ENCODE measurements around the gene PTPRT. TPM values are rescaled to one million over a fixed set of nuclear protein-coding genes. Genes with fewer than 3 reads are reported as not detected.

The PTPRT gene
- total and polyA plus RNA-seq, 2 of the 4 experiments (the other 2 are of a cell fraction), result not detected

DNA sequence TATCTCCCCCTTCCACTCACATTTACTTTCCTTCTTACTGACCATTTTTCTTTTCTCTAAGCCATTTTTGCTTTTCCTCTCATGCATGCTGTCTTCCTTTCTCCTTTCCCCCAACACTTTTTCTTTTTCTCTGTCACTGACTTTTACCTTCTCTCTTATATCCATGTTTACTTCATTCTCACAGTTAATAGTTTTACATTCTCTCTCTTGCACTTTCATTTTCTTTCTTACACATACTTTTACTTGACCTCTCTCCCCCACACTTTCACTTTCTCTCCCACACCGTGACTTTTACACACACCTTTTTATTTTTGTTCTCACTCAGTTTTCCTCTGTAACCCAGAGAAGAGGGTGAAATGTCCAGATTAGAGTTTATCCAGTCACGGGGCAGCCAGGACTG, 636.3 kb downstream of the PTPRT start:
- Histone ChIP-seq H3K9me3 (ENCODE audit: control insufficient read depth, insufficient read depth, low read length) (peaks cover 15% of the 10 kb centered on the region), H2AK9ac (replicated peaks; ENCODE audit: low read depth, low read length, poor library complexity) (no peak overlapping the region), H4K5ac (ENCODE audit: low read depth, low read length) (no peak overlapping the region), H3K9ac (ENCODE audit: low read depth, low read length) (no peak overlapping the region), H3K27ac (ENCODE audit: insufficient read depth, low read length) (no peak overlapping the region), H2AFZ (replicated peaks; ENCODE audit: low read length, poor library complexity) (no peak overlapping the region), H3K14ac (replicated peaks; ENCODE audit: low read depth, low read length) (no peak overlapping the region), H2AK5ac (ENCODE audit: low read depth, low read length) (no peak overlapping the region), H3K4me2 (ENCODE audit: low read depth, low read length) (no peak overlapping the region), H2BK15ac (ENCODE audit: low read depth, low read length) (no peak overlapping the region), H3K18ac (ENCODE audit: low read depth, low read length) (no peak overlapping the region), H3K56ac (ENCODE audit: extremely low read depth, insufficient read depth, low read length) (no peak overlapping the region), H4K20me1 (ENCODE audit: insufficient read depth, low read length) (no peaks in the 10 kb centered on the region), H3K36me3 (ENCODE audit: control insufficient read depth, insufficient read depth, low read length) (no peaks in the 10 kb centered on the region), H3K79me1 (ENCODE audit: low read depth in 1 of 2, low read length in 2 of 2) (no peaks in the 10 kb centered on the region), H3K27me3 (ENCODE audit: control insufficient read depth, insufficient read depth, low read length) (no peaks in the 10 kb centered on the region), H3K4ac (ENCODE audit: low read depth, low read length) (no peak overlapping the region), H3K9me1 (ENCODE audit: insufficient read depth, low read length) (no peaks in the 10 kb centered on the region), H3K4me1 (ENCODE audit: control insufficient read depth, insufficient read depth, low read length) (no peaks in the 10 kb centered on the region), H2BK120ac (ENCODE audit: low read depth, low read length) (no peak overlapping the region), H3K23ac (ENCODE audit: low read depth, low read length) (no peak overlapping the region), H4K8ac (ENCODE audit: low read depth in 2 of 2, low read length in 2 of 2) (no peak overlapping the region), H4K91ac (ENCODE audit: insufficient read depth, low read depth, low read length) (no peak overlapping the region), H2BK5ac (ENCODE audit: low read depth, low read length, poor library complexity, severe bottlenecking) (no peak overlapping the region), H2BK20ac (ENCODE audit: low read depth, low read length) (no peak overlapping the region), H3K4me3 (ENCODE audit: insufficient read depth, low read depth, low read length) (no peak overlapping the region)
- DNase-seq, result no peak
- no peak for ATAC-seq (ENCODE audit: low read depth)
- CTCF ChIA-PET, result no interaction called here
- dilution Hi-C loops (cut with HindIII; ENCODE audit: low sequenced_read_pairs, unreplicated experiment), result no loop called here
- TF ChIP-seq MAZ (IDR thresholded peaks at IDR 0.05; ENCODE audit: borderline replicate concordance, low read depth, low read length) (no peak), RAD21 (IDR thresholded peaks at IDR 0.05; ENCODE audit: low read length) (no peak), RFX5 (IDR thresholded peaks at IDR 0.05; ENCODE audit: low read depth, low read length) (no peak), RCOR1 (IDR thresholded peaks at IDR 0.05; ENCODE audit: insufficient replicate concordance, low read length) (no peak), MAFK (IDR thresholded peaks at IDR 0.05; ENCODE audit: low read depth, low read length) (no peak), MXI1 (IDR thresholded peaks at IDR 0.05; ENCODE audit: borderline replicate concordance, low read depth, low read length) (no peak), CHD1 (IDR thresholded peaks at IDR 0.05; ENCODE audit: low read depth, low read length) (no peak), BHLHE40 (IDR thresholded peaks at IDR 0.05; ENCODE audit: low read depth, low read length) (no peak), POLR2A (IDR thresholded peaks at IDR 0.05; ENCODE audit: low read depth, low read length) (no peak), NFE2L2 (IDR thresholded peaks at IDR 0.05; ENCODE audit: low read depth, low read length) (no peak), FOS (IDR thresholded peaks at IDR 0.05; ENCODE audit: low read depth, low read length) (no peak), SMC3 (IDR thresholded peaks at IDR 0.05; ENCODE audit: low read depth, low read length) (no peak), CEBPB (IDR thresholded peaks at IDR 0.05; ENCODE audit: low read depth, low read length) (no peak)
- TF ChIP-seq, protein P1, sequence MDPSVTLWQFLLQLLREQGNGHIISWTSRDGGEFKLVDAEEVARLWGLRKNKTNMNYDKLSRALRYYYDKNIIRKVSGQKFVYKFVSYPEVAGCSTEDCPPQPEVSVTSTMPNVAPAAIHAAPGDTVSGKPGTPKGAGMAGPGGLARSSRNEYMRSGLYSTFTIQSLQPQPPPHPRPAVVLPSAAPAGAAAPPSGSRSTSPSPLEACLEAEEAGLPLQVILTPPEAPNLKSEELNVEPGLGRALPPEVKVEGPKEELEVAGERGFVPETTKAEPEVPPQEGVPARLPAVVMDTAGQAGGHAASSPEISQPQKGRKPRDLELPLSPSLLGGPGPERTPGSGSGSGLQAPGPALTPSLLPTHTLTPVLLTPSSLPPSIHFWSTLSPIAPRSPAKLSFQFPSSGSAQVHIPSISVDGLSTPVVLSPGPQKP (IDR thresholded peaks at IDR 0.05; ENCODE audit: borderline replicate concordance, low read depth, low read length), result no peak
- TF ChIP-seq, protein P2, sequence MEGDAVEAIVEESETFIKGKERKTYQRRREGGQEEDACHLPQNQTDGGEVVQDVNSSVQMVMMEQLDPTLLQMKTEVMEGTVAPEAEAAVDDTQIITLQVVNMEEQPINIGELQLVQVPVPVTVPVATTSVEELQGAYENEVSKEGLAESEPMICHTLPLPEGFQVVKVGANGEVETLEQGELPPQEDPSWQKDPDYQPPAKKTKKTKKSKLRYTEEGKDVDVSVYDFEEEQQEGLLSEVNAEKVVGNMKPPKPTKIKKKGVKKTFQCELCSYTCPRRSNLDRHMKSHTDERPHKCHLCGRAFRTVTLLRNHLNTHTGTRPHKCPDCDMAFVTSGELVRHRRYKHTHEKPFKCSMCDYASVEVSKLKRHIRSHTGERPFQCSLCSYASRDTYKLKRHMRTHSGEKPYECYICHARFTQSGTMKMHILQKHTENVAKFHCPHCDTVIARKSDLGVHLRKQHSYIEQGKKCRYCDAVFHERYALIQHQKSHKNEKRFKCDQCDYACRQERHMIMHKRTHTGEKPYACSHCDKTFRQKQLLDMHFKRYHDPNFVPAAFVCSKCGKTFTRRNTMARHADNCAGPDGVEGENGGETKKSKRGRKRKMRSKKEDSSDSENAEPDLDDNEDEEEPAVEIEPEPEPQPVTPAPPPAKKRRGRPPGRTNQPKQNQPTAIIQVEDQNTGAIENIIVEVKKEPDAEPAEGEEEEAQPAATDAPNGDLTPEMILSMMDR (conservative IDR thresholded peaks at IDR 0.05; ENCODE audit: low read depth, low read length), result no peak
- TF ChIP-seq, protein P3, sequence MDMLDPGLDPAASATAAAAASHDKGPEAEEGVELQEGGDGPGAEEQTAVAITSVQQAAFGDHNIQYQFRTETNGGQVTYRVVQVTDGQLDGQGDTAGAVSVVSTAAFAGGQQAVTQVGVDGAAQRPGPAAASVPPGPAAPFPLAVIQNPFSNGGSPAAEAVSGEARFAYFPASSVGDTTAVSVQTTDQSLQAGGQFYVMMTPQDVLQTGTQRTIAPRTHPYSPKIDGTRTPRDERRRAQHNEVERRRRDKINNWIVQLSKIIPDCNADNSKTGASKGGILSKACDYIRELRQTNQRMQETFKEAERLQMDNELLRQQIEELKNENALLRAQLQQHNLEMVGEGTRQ (IDR thresholded peaks at IDR 0.05; ENCODE audit: low read depth, low read length), result no peak
- intact Hi-C loops (cut with micrococcal nuclease), result no loop called here
- no TSS peak for BruUV-seq (replicated peaks)
- in situ Hi-C loops (cut with MboI; ENCODE audit: low sequenced_read_pairs), result no loop called here
- POLR2A ChIA-PET (ENCODE audit: unreplicated experiment), result no interaction called here
- WGBS, 2 experiments (ENCODE audit: extremely low coverage in 2 of 2, insufficient read length in 1 of 2), result 100% methylated on average over 1 of the region's 2 CpGs; no CpG with 5 or more reads in 1 of the 2 experiments

Measured in IMR-90 (cell line).